B cell (primary cell): ENCODE data around the gene TRIM15.

Source experiments
- CTCF ChIP-seq: fragments of 200-600 bp; IDR thresholded peaks from one replicate; pipeline ENCODE4 v1.8.0; 2022; ENCODE audit warnings: antibody characterized with exemption, mild to moderate bottlenecking
- EZH2 ChIP-seq: IDR thresholded peaks from 2 replicates; pipeline ENCODE4 v1.6.1; 2012; ENCODE audit warnings: borderline replicate concordance, low read depth, mild to moderate bottlenecking, moderate library complexity, low read length; ENCODE audit not compliant: insufficient read depth, poor library complexity, severe bottlenecking

DNA sequence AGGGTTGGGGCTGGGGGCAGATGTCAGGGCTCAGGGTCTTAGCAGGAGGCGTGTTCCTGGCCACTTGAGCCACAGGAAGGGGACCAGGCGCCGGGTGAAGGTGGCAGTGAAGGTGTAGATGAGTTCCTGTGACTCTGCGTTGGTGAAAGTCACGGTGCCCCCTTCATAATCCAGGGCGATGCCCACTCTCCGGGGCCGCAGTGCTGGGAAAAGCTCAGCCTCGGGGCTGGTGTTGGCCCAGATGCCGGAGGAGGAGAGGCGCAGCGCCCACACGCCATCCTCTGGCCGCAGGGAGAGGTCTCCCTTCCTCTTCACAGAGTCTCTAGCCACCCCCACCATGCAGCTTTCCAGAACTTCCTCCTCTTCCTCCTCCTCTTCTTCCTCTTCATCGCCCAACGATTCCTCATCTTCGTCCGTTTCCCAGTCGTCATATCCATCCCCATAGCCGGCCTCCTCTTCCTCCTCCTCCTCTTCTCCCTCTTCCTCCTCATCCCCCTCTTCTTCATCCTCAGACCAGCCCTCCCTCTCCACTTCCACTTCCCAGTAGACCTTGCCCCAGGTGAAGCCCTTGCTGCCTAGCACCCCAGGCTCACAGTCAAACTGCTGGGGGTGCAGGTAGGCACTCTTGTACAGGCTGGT, 22.6 kb downstream of the TRIM15 start:
- TF ChIP-seq CTCF = no peak
- no peak for TF ChIP-seq EZH2
